PC-9 (cell line): ENCODE measurements around the gene HNRNPA0.

Experiments used
- CTCF ChIP-seq: fragments of 200-600 bp; sonication (generic); conservative IDR thresholded peaks from 2 replicates; pipeline ENCODE4 v1.6.1; 2017; ENCODE audit warnings: mixed run types, antibody characterized with exemption, mild to moderate bottlenecking, moderate library complexity
- EZH2 ChIP-seq: fragments of 200-600 bp; sonication (generic); IDR thresholded peaks from 2 replicates; pipeline ENCODE4 v1.8.0; 2017; ENCODE audit warnings: antibody characterized with exemption, low read depth

GRCh38 chr5:137753691-137754187, 424 bp downstream of the HNRNPA0 start:
- no peak for TF ChIP-seq CTCF
- TF ChIP-seq EZH2, result no peak
